Epithelial cell of esophagus (primary cell): ENCODE measurements around the gene SERPINA10.

Experiments used
- DNase-seq: peaks from one replicate; pipeline ENCODE4 v3.0.0; 2010; ENCODE audit warnings: low read depth
- H3K4me3 ChIP-seq: 2 replicates; pipeline ENCODE4 v1.5.1; 2011; ENCODE audit warnings: mild to moderate bottlenecking, low read length, control low read depth
- TF ChIP-seq, protein P1 (sequence below): IDR thresholded peaks from 2 replicates; pipeline ENCODE4 v1.5.1; 2011; ENCODE audit warnings: low read depth, mild to moderate bottlenecking, low read length, control low read depth, inconsistent platforms; ENCODE audit not compliant: insufficient read depth; ENCODE audit errors: missing control alignments

SERPINA10 gene

DNA sequence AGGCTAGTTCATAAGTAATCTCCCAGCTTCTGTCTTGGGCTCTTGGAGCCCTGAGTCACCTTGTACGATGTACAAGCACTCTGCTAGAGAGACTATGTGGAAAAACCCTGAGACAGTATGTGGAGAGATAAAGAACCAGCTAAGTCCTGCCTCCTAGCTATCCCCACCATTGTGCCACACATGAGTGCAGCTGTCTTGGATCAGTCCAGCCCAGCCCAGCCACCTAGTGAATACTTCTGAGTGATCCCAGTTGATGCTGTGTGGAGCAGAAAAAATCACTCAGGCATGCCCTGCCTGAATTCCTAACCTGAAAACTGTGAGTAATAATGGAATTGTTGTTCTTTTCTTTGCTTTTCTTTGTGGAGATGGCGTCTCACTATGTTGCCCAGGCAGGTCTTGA lies 35.1 kb upstream of the SERPINA10 start:
- DNase-seq, result no peak
- no peak overlapping the region for H3K4me3 ChIP-seq
- TF ChIP-seq, protein P1, sequence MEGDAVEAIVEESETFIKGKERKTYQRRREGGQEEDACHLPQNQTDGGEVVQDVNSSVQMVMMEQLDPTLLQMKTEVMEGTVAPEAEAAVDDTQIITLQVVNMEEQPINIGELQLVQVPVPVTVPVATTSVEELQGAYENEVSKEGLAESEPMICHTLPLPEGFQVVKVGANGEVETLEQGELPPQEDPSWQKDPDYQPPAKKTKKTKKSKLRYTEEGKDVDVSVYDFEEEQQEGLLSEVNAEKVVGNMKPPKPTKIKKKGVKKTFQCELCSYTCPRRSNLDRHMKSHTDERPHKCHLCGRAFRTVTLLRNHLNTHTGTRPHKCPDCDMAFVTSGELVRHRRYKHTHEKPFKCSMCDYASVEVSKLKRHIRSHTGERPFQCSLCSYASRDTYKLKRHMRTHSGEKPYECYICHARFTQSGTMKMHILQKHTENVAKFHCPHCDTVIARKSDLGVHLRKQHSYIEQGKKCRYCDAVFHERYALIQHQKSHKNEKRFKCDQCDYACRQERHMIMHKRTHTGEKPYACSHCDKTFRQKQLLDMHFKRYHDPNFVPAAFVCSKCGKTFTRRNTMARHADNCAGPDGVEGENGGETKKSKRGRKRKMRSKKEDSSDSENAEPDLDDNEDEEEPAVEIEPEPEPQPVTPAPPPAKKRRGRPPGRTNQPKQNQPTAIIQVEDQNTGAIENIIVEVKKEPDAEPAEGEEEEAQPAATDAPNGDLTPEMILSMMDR, result no peak

DNA sequence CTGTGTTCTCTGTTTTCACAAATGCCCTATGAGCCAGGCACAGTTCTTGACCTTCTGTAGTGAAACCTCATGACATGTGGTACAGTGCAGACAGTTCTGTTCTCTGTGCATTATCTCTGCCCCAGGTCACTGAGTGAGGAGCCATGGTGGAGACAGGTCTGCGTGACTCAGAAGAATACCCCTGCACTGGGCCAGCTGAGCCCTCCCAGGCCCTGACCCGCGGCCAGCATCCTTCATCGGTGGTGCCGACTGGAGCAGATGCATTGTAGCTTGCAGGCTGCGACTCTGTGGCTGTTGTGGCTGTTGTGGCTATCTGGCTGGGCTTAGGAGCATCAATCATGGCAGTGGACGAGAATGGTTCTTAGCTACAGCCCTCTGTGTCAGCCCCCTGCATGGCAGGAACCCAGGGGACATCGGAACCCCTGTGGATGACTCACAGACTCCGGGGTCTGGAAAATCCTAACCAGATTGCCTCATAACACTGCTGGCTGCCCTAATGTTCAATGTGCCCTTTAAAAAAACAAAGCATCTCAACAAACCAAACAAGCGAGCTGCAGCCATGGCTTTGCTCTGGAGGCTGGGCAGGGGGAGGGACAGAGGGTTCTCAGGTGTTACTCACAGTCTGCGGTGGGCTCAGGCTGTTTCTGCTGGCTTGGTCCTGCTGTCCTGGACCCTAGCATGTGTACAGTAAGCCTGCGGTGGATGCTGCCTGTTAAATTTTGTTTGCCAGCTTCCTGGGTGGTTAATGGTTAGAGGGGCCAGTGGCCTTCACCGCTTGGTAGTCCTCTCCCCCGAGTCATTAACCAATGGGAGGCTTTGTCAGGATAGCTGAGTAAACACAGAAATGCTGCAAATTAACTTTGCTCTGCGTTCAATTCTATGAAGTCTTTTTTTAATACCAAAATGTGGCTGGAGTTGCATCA lies 29.8 kb upstream of the SERPINA10 start, which contains the start of gene SERPINA6:
Gene SERPINA6 (minus strand): TSS at position 689 of the 923 bp plus-strand sequence. CDS start 8,688 bp downstream, outside the sequence.
- DNase-seq, result no peak
- H3K4me3 ChIP-seq, result no peak within 1 kb of the TSS
- TF ChIP-seq, protein P1, result no peak

DNA sequence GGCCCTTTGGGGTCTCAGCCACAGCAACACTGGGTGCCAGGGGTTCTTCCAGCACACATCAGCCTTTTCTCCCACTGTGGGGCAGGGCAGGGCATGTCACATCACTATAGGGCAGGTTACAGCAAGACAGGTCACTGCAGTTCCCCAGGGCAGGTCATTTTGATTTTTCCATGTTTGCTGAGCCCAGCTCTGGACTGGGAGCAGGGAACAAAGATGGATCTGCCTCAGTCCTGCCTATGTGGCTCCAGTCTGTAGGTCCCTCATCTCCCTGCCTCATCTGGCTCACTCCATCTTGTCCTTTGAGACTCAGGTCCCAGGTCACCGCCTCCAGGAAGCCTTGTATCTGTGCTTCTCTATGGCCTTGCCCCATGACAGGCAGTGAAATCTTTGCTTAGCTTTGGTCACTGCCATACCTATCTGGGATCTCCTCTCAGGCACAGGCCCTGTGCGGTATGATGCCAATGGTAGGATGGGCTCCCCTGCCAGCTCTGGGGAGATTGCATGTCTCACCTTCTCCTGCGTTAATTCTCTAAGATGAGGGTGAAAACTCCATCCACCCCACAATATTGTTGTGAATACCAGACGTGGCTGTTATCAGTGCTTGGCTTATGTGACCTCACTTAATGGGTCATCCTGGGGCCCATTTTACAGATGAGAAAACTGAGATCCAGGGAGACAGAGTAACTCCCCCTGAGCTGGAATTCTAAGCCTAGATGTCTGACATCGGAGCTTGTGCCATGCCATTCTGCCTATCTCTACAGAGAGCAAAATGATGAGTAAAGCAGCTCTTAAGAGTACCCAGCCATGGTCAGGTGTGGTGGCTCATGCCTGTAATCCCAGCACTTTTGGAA lies 28.6 kb upstream of the SERPINA10 start:
- TF ChIP-seq, protein P1, result no peak
- no peak overlapping the region for H3K4me3 ChIP-seq
- DNase-seq, result no peak

DNA sequence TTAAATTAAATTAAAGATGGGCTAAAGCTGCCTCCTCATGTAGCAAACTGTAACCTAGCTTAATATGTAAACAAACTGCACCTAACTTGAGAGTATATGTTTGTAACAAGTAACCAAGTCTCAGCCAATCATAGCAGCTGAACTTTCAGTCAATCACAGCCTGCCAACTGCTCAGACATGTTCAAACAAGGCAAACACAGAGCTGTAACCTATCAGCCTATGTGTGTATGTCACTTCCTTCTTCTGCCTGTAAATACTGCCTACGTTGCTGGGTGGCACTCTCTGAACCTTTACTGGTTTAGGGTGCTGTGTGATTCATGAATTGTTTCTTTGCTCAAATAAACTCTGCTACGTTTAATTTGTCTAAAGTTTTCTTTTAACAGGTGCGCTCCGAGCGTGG lies 27.2 kb upstream of the SERPINA10 start:
- DNase-seq, result peak; percentile 97
- TF ChIP-seq, protein P1, result no peak
- peak overlapping the region; percentile 34 for H3K4me3 ChIP-seq

DNA sequence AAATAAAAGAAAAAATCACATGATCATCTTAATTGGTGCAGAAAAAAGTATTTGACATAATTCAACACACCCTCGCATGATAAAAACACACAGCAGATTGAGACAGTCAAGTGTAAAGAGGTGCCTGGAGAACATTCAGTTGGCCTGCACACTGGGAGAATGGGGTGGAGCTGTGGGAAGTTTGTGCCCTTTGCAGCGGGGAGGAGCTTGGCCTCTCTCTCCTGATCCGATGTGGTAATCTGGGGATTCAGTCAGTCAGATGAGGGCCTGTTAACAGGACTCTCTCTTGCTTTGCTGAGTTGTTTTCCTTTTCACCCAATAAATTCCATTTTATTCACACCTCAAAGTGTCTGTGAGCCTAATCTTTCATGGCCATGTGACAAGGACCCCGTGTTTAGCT lies 24.2 kb upstream of the SERPINA10 start:
- TF ChIP-seq, protein P1, result no peak

DNA sequence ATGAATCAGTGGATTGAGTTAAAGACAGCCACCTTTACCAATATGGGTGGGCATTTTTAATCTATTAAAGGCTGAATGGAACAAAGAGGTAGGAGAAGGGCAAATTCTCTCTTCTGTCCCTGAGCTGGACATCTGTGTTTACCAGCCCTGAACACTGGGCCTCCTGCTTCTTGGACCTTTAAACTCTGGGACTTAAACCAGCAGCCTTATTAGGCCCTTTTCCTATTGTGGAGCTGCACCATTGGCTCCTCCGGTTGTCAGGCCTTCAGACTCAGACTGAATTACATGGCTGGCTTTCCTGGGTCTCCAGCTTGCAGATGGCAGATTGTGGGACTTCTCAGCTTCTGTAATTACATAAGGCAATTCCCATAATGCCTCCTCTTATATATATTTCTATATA lies 23.6 kb upstream of the SERPINA10 start:
- H3K4me3 ChIP-seq, result no peak overlapping the region
- TF ChIP-seq, protein P1, result no peak
- DNase-seq, result no peak

More for the DNA sequence above, 24.2 kb upstream of the SERPINA10 start:
- H3K4me3 ChIP-seq, result no peak overlapping the region
- DNase-seq, result peak; percentile 53
